ENCODE measurements around the gene TGFBR2. TPM values are rescaled to one million over a fixed set of nuclear protein-coding genes. Genes with fewer than 3 reads are reported as not detected.

Gene TGFBR2
- total and polyA plus RNA-seq, 10 donors: 18.2 to 322 (median 239) TPM

GRCh38 chr3:30685267-30685667 is 78.9 kb downstream of the TGFBR2 start:
- intact Hi-C loops (cut with DNase I; ENCODE audit: low total_unique reads): no loop called here
- Histone ChIP-seq H3K4me1 (peaks cover 44 to 100% (median 86%) of the 10 kb centered on the region in 6 donors), H3K27me3 (replicated peaks in 1 of 7) (no peaks in the 10 kb centered on the region), H3K9me3 (no peaks in the 10 kb centered on the region), H3K36me3 (peaks cover 0 to 100% (median 34%) of the 10 kb centered on the region in 6 donors), H3K27ac (peak overlapping the region in 7 of 8 donors; percentile 37 to 83 (median 79)), H3K4me3 (no peak overlapping the region)
- DNase-seq: no peak
- TF ChIP-seq POLR2AphosphoS5 (IDR thresholded peaks at IDR 0.05) (no peak), POLR2A (IDR thresholded peaks at IDR 0.05) (no peak), CTCF (IDR thresholded peaks at IDR 0.05 in 8 of 11, conservative IDR thresholded peaks at IDR 0.05 in 3 of 11) (no peak)
- WGBS, 5 donors: 52 to 81% (median 74%) methylated on average over 2 of the region's 2 CpGs

- TF ChIP-seq POLR2AphosphoS5 (IDR thresholded peaks at IDR 0.05) (no peak), POLR2A (IDR thresholded peaks at IDR 0.05) (no peak)
These were observed 79.8 kb downstream of the TGFBR2 start for GRCh38 chr3:30686176-30686575.

GRCh38 chr3:30686799-30687198 is 80.4 kb downstream of the TGFBR2 start:
- WGBS, 5 donors: 38 to 72% (median 63%) methylated on average over 2 of the region's 2 CpGs

More at GRCh38 chr3:30686176-30686575, 79.8 kb downstream of the TGFBR2 start:
- H3K9me3 ChIP-seq: no peaks in the 10 kb centered on the region
- no peak overlapping the region for H3K4me3 ChIP-seq
- 85 to 95% (median 93%) methylated on average over 2 of the region's 2 CpGs for WGBS, 5 donors
- DNase-seq: no peak
- H3K36me3 ChIP-seq: peaks cover 0 to 100% (median 42%) of the 10 kb centered on the region in 6 donors
- H3K4me1 ChIP-seq: peaks cover 41 to 100% (median 86%) of the 10 kb centered on the region in 6 donors
- H3K27ac ChIP-seq: peak overlapping the region in 4 of 8 donors; percentile 13 to 83 (median 78)
- intact Hi-C loops (cut with DNase I; ENCODE audit: low total_unique reads): no loop called here
- H3K27me3 ChIP-seq (replicated peaks in 1 of 7): no peaks in the 10 kb centered on the region

GRCh38 chr3:30687930-30688570 is 81.6 kb downstream of the TGFBR2 start:
- Histone ChIP-seq H3K36me3 (peaks cover 0 to 100% (median 56%) of the 10 kb centered on the region in 6 donors), H3K27me3 (replicated peaks in 1 of 7) (no peaks in the 10 kb centered on the region), H3K27ac (peak overlapping the region; percentile 22 to 80 (median 75)), H3K9me3 (no peaks in the 10 kb centered on the region), H3K4me1 (peaks cover 31 to 100% (median 86%) of the 10 kb centered on the region in 6 donors), H3K4me3 (no peak overlapping the region)
- intact Hi-C loops (cut with DNase I; ENCODE audit: low total_unique reads): no loop called here
- no peak for TF ChIP-seq POLR2A (IDR thresholded peaks at IDR 0.05)
- DNase-seq: no peak
- 84 to 95% (median 89%) methylated on average over 8 of the region's 8 CpGs for WGBS, 5 donors

More at GRCh38 chr3:30686799-30687198, 80.4 kb downstream of the TGFBR2 start:
- Histone ChIP-seq H3K36me3 (peaks cover 0 to 100% (median 46%) of the 10 kb centered on the region in 6 donors), H3K4me1 (peaks cover 41 to 100% (median 86%) of the 10 kb centered on the region in 6 donors), H3K9me3 (no peaks in the 10 kb centered on the region), H3K27ac (peak overlapping the region in 4 of 8 donors; percentile 13 to 83 (median 78)), H3K27me3 (replicated peaks in 1 of 7) (no peaks in the 10 kb centered on the region), H3K4me3 (no peak overlapping the region)
- no peak for DNase-seq
- intact Hi-C loops (cut with DNase I; ENCODE audit: low total_unique reads): no loop called here
- TF ChIP-seq POLR2AphosphoS5 (IDR thresholded peaks at IDR 0.05) (no peak), POLR2A (IDR thresholded peaks at IDR 0.05) (no peak), CTCF (IDR thresholded peaks at IDR 0.05 in 8 of 11, conservative IDR thresholded peaks at IDR 0.05 in 3 of 11) (no peak)
